Panc1 (cell line): ENCODE data around the gene RIPPLY3. TPM values are rescaled to one million over a fixed set of nuclear protein-coding genes. Genes with fewer than 3 reads are reported as not detected.

Experiments used
- ATAC-seq: fragments of 200-7000 bp; cut with Tn5 transposase; 2 replicates; pipeline ENCODE4 v1.9.1; 2020; ENCODE audit warnings: mild to moderate bottlenecking, moderate library complexity
- Bru-seq: library from RNA; stranded (reverse); fragments of 400-500 nt; gene quantifications from one replicate; lab custom pipeline; 2021; lab: Mats Ljungman, UMichigan
- BruChase-seq, 2 experiments: library from RNA; stranded (reverse); fragments of 400-500 nt; gene quantifications; one replicate each; lab custom pipeline; 2021; lab: Mats Ljungman, UMichigan
- BruUV-seq: library from RNA; stranded (reverse); fragments of 400-500 nt; replicated peaks from 2 replicates; lab custom pipeline; 2021; lab: Mats Ljungman, UMichigan
- CTCF ChIA-PET: fragments of 300-600 bp; sonication (Branson Sonifier 250); formaldehyde crosslinking; loops from one replicate; lab custom pipeline; 2022; ENCODE audit warnings: antibody characterized with exemption; lab: Charles Lee
- POLR2A ChIA-PET: fragments of 300-600 bp; sonication (Branson Sonifier 250); formaldehyde crosslinking; loops from one replicate; lab custom pipeline; 2022; ENCODE audit warnings: antibody characterized with exemption; lab: Charles Lee
- DNase-seq: peaks from one replicate; pipeline ENCODE4 v3.0.0-alpha.2; 2010; ENCODE audit warnings: low read depth, low spot score
- H3K27ac ChIP-seq: 2 replicates; pipeline ENCODE4 v1.5.1; 2011; ENCODE audit warnings: mild to moderate bottlenecking, low read length, inconsistent platforms
- H3K27me3 ChIP-seq: fragments of 200-500 bp; sonication (Bioruptor generic); 2 replicates; pipeline ENCODE4 v1.6.0; 2014; ENCODE audit warnings: low read length, inconsistent platforms; ENCODE audit not compliant: control insufficient read depth, insufficient read depth
- H3K36me3 ChIP-seq: fragments of 200-500 bp; sonication (Bioruptor generic); 2 replicates; pipeline ENCODE4 v1.5.1; 2014; ENCODE audit warnings: inconsistent platforms, mild to moderate bottlenecking, low read length, moderate library complexity; ENCODE audit not compliant: control insufficient read depth, insufficient read depth
- H3K4me1 ChIP-seq: 2 replicates; pipeline ENCODE4 v1.5.1; 2011; ENCODE audit warnings: inconsistent platforms, mild to moderate bottlenecking, low read length, moderate library complexity; ENCODE audit not compliant: control insufficient read depth, insufficient read depth
- H3K4me3 ChIP-seq, 2 experiments: 2 replicates each; pipeline ENCODE4 v1.5.1; 2011 to 2012; ENCODE audit warnings: low read depth in 2 of 2, low read length in 2 of 2, mild to moderate bottlenecking in 2 of 2, inconsistent platforms in 1 of 2, moderate library complexity in 1 of 2
- H3K9me3 ChIP-seq: fragments of 200-500 bp; sonication (Bioruptor generic); 2 replicates; pipeline ENCODE4 v1.5.1; 2014; ENCODE audit warnings: low read depth, mild to moderate bottlenecking, inconsistent platforms, low read length, moderate library complexity; ENCODE audit not compliant: control insufficient read depth, insufficient read depth
- CTCF ChIP-seq: fragments of 450-650 bp; IDR thresholded peaks from 2 replicates; pipeline ENCODE4 v1.5.1; 2017; ENCODE audit warnings: mild to moderate bottlenecking
- POLR2AphosphoS5 ChIP-seq: IDR thresholded peaks from 2 replicates; pipeline ENCODE4 v1.6.1; 2012; ENCODE audit warnings: mild to moderate bottlenecking, low read depth, low read length, moderate library complexity
- REST ChIP-seq, 2 experiments: IDR thresholded peaks; 2 replicates each; pipeline ENCODE4 v1.6.1; 2011 to 2012; ENCODE audit warnings: low read depth in 2 of 2, control low read depth in 1 of 2, low read length in 1 of 2, mild to moderate bottlenecking in 1 of 2, moderate library complexity in 1 of 2; ENCODE audit not compliant: insufficient read depth in 1 of 2
- SIN3A ChIP-seq: IDR thresholded peaks from 2 replicates; pipeline ENCODE4 v1.6.1; 2012; ENCODE audit warnings: low read depth, mild to moderate bottlenecking, low read length, moderate library complexity, borderline replicate concordance; ENCODE audit not compliant: insufficient read depth
- TCF7L2 ChIP-seq: IDR thresholded peaks from 2 replicates; pipeline ENCODE4 v1.6.1; 2011; ENCODE audit warnings: mild to moderate bottlenecking, low read depth, low read length, inconsistent platforms
- in situ Hi-C: cut with HindIII; loops from 2 replicates; pipeline ENCODE4 v1.10.0; 2016; ENCODE audit warnings: low sequenced_read_pairs, low pct_unique_long_range_greater_than_20kb
- intact Hi-C: fragments of 100-400 bp; cut with micrococcal nuclease; formaldehyde crosslinking; loops from one replicate; pipeline ENCODE4 v1.10.0; 2022; ENCODE audit not compliant: unreplicated experiment
- long read RNA-seq: library from polyadenylated mRNA; unstranded; transcript quantifications from one replicate; pipeline ENCODE4 v2.0.0, GENCODE V29; 2021; ENCODE audit not compliant: unreplicated experiment
- polyA plus RNA-seq: library from polyadenylated mRNA; unstranded; fragments of >200 nt; gene quantifications from one replicate; pipeline ENCODE4 v1.2.1, GENCODE V29; 2012; ENCODE audit warnings: missing spikeins; ENCODE audit not compliant: insufficient read length
- total RNA-seq: library from RNA; stranded (reverse); gene quantifications from one replicate; pipeline ENCODE4 v1.2.1, GENCODE V29; 2021; ENCODE audit not compliant: unreplicated experiment

The RIPPLY3 gene
- total RNA-seq (1.2 TPM), Bru-seq, nascent RNA (percentile 35 among the genes with signal in this experiment), BruChase-seq, experiment 1, labeled RNA remaining after a 2-hour chase (percentile 35 among the genes with signal in this experiment), BruChase-seq, experiment 2, labeled RNA remaining after a 6-hour chase (percentile 40 among the genes with signal in this experiment)
- 0.90 TPM for polyA plus RNA-seq
- long read RNA-seq, result 0 reads

GRCh38 chr21:37006486-37007291 is at the start of gene RIPPLY3:
Gene RIPPLY3, plus strand, starts transcription at chr21:37006702. Its CDS starts 71 bp downstream, at chr21:37006773.
- H3K4me3 ChIP-seq, result peak within 1 kb of the TSS; percentile 46 to 47
- intact Hi-C loops, result no loop called here
- CTCF ChIA-PET, result no interaction called here
- H3K9me3 ChIP-seq, result no peaks in the 10 kb centered on the region
- no peak for DNase-seq
- POLR2A ChIA-PET, result interaction anchor here (0.6 kb wide), 3 partner anchors 9 to 211 kb away, joined by 3 to 7 read pairs (median 3); no protein-coding TSS in a partner anchor
- H3K27ac ChIP-seq, result no peak within 1 kb of the TSS
- TF ChIP-seq TCF7L2, result no peak
- no peak for TF ChIP-seq REST (IDR thresholded peaks at IDR 0.05; ENCODE audit: insufficient read depth in 1 of 2, low read depth in 2 of 2, low read length in 1 of 2)
- TF ChIP-seq SIN3A, result no peak
- TF ChIP-seq CTCF, result no peak
- no peak for TF ChIP-seq POLR2AphosphoS5
- in situ Hi-C loops, result no loop called here
- no peaks in the 10 kb centered on the region; the same call in 1 of the 2 replicates for H3K4me1 ChIP-seq
- H3K27me3 ChIP-seq, result no peaks in the 10 kb centered on the region
- no peaks in the 10 kb centered on the region for H3K36me3 ChIP-seq
- peak; percentile 67 for ATAC-seq
- BruUV-seq, result no TSS peak

GRCh38 chr21:36959020-36959835 is 47.3 kb upstream of the RIPPLY3 start:
- no TSS peak for BruUV-seq
- POLR2A ChIA-PET, result no interaction called here
- peak; percentile 53 for ATAC-seq

More at GRCh38 chr21:36959020-36959835, 47.3 kb upstream of the RIPPLY3 start:
- Histone ChIP-seq H3K36me3 (no peaks in the 10 kb centered on the region), H3K27ac (no peak overlapping the region), H3K4me3 (no peak overlapping the region), H3K9me3 (no peaks in the 10 kb centered on the region), H3K27me3 (no peaks in the 10 kb centered on the region), H3K4me1 (no peaks in the 10 kb centered on the region)
- no peak for DNase-seq
- in situ Hi-C loops, result no loop called here
- CTCF ChIA-PET, result no interaction called here
- intact Hi-C loops, result no loop called here
- TF ChIP-seq SIN3A (no peak), REST (IDR thresholded peaks at IDR 0.05; ENCODE audit: insufficient read depth in 1 of 2, low read depth in 2 of 2, low read length in 1 of 2) (no peak), TCF7L2 (no peak), POLR2AphosphoS5 (no peak), CTCF (no peak)
